Fibroblast of villous mesenchyme (primary cell): Measurements from ENCODE around the gene HECTD1. TPM values are rescaled to one million over a fixed set of nuclear protein-coding genes. Genes with fewer than 3 reads are reported as not detected.

Experiments
- DNase-seq: peaks from one replicate; pipeline ENCODE4 v3.0.0-alpha.2; 2010; ENCODE audit warnings: low read depth
- H3K4me3 ChIP-seq: 2 replicates; pipeline ENCODE4 v1.5.1; 2011; ENCODE audit warnings: low read depth, mild to moderate bottlenecking, low read length
- CTCF ChIP-seq: IDR thresholded peaks from 2 replicates; pipeline ENCODE4 v1.5.1; 2012; ENCODE audit warnings: low read depth, mild to moderate bottlenecking, low read length; ENCODE audit not compliant: insufficient read depth
- total RNA-seq: library from RNA; depleted of rRNA; stranded (reverse); fragments of >200 nt; gene quantifications from 2 replicates; pipeline ENCODE4 v1.2.3, GENCODE V29; 2012

HECTD1 gene
- total RNA-seq, 1 donor = 283 TPM

- H3K4me3 ChIP-seq = no peak overlapping the region
- DNase-seq = no peak
- no peak for TF ChIP-seq CTCF
Observed at GRCh38 chr14:31126680-31127079, 80.9 kb downstream of the HECTD1 start.

GRCh38 chr14:31125231-31125630, 82.4 kb downstream of the HECTD1 start:
- DNase-seq = no peak
- no peak overlapping the region for H3K4me3 ChIP-seq
- no peak for TF ChIP-seq CTCF

- TF ChIP-seq CTCF = no peak
- H3K4me3 ChIP-seq = no peak overlapping the region
- no peak for DNase-seq
Observed at GRCh38 chr14:31124197-31124596, 83.4 kb downstream of the HECTD1 start.

GRCh38 chr14:31122921-31123320, 84.7 kb downstream of the HECTD1 start:
- H3K4me3 ChIP-seq = no peak overlapping the region
- no peak for DNase-seq
- TF ChIP-seq CTCF = no peak

- no peak overlapping the region for H3K4me3 ChIP-seq
- peak; percentile 42 for DNase-seq
- TF ChIP-seq CTCF = no peak
Observed at GRCh38 chr14:31122098-31122611, 85.4 kb downstream of the HECTD1 start.

- TF ChIP-seq CTCF = no peak
- peak; percentile 20 for DNase-seq
- no peak overlapping the region for H3K4me3 ChIP-seq
Observed at GRCh38 chr14:31118892-31119291, 88.7 kb downstream of the HECTD1 start.

GRCh38 chr14:31113794-31114193, 93.8 kb downstream of the HECTD1 start:
- no peak overlapping the region for H3K4me3 ChIP-seq
- no peak for TF ChIP-seq CTCF

More at GRCh38 chr14:31113794-31114193, 93.8 kb downstream of the HECTD1 start:
- DNase-seq = no peak
